Muscle layer of colon (tissue), 2 donors: Measurements from ENCODE around the gene C1GALT1C1.
"Not testable (repeated sequence)": the region's sequence is repeated elsewhere in the genome, so short reads cannot be mapped to it uniquely, and the experiment has no call there.

Experiments
- H3K27ac ChIP-seq: one replicate; pipeline ENCODE4 v1.7.0; 2013; ENCODE audit warnings: low read depth, mild to moderate bottlenecking, low read length, moderate library complexity
- H3K27me3 ChIP-seq, 2 donors: one replicate each; pipeline ENCODE4 v1.7.0; 2013; ENCODE audit warnings: low read length in 2 of 2, mild to moderate bottlenecking in 2 of 2; ENCODE audit not compliant: insufficient read depth in 2 of 2, control insufficient read depth in 1 of 2
- H3K36me3 ChIP-seq: one replicate; pipeline ENCODE4 v1.7.0; 2013; ENCODE audit warnings: mild to moderate bottlenecking, low read length; ENCODE audit not compliant: insufficient read depth
- H3K4me1 ChIP-seq: one replicate; pipeline ENCODE4 v1.7.0; 2013; ENCODE audit warnings: mild to moderate bottlenecking, low read length; ENCODE audit not compliant: insufficient read depth
- H3K4me3 ChIP-seq, 2 donors: one replicate each; pipeline ENCODE4 v1.7.0; 2013; ENCODE audit warnings: low read length in 2 of 2, low read depth in 1 of 2, mild to moderate bottlenecking in 1 of 2, moderate library complexity in 1 of 2
- H3K9ac ChIP-seq: one replicate; pipeline ENCODE4 v1.7.0; 2013; ENCODE audit warnings: low read length
- H3K9me3 ChIP-seq: one replicate; pipeline ENCODE4 v1.7.0; 2013; ENCODE audit warnings: mild to moderate bottlenecking, low read length
- donor health status: abdominal sarcoma.
- donor health status: Adenocarcinoma of cecum.

C1GALT1C1 gene

DNA sequence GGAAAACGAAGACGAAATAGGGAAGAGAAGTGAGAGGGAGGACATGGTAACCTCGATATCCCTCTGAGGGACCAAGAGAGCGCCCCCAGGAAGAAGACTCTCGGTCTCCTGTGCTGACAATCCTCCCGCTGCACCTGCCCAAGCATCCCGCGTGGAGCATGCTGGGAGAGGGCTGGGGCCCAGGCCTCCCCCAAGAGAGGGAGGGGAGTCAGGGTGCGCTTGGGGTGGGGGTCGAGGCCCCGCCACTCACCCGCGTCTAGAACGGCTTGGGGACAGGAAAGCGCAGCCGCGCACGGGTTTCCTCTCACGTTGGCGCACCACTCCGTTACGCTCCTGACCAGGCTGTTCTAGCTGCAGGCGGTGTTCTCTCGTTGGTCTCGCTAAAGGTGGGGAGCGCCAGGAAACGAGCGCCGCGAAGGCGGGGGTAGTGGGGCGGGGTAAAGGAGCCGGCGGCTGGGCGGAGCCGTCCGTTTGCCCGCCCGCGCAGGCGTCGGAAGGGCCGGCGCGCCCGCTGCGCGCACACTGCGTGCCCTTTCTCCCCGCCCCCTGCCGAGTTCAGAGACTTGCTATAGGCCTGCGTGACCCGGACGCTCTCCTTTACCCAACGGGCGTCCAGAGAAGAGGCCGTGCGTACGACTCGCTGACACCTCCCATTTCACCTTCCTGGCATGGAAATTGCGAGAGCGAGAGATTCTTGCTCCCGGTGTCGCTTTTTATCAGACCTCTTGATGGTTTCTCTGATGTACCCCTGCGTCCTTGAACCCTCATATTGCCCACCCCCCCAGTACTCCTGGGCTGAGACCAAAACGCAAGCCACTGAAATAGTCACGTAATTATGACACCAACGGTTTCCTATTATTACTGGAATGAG lies at the start of gene C1GALT1C1:
Gene C1GALT1C1, minus strand, starts transcription at position 388 of the 871 bp plus-strand sequence. CDS start 2,888 bp downstream, outside the sequence.
- Histone ChIP-seq H3K27ac (peak within 1 kb of the TSS; percentile 67), H3K9ac (peak within 1 kb of the TSS; percentile 63)

DNA sequence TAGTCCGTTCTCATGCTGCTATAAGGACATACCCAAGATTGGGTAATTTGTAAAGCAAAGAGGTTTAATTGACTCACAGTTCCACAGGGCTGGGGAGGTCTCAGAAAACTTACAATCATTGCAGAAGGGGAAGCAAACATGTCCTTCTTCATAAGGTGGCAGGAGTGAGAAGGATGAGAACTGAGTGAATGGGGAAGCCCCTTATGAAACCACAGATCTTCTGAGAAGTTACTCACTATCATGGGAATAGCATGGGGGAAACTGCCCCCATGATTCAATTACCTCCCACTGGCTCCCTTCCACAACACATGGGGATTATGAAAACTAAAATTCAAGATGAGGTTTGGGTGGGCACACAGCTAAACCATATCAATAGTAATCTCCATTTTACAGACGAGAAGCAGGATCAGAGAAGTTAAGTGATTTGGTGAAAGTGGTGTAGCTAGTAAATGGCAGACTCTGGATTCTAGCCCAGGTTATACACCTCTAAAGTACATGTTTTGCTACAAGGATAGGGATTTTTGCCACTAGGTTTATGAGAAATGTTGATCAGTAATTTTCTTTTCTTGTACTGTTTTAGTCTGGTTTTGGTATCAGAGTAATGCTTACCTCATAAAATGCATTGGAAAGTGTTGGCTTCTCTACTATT lies 47.3 kb upstream of the C1GALT1C1 start:
- Histone ChIP-seq H3K9me3 (no peaks in the 10 kb centered on the region), H3K4me3 (no peak overlapping the region), H3K27ac (no peak overlapping the region), H3K4me1 (no peaks in the 10 kb centered on the region), H3K9ac (no peak overlapping the region), H3K36me3 (no peaks in the 10 kb centered on the region), H3K27me3 (no peaks in the 10 kb centered on the region)

More for the DNA sequence above, at the start of gene C1GALT1C1:
- Histone ChIP-seq H3K36me3 (no peaks in the 10 kb centered on the region), H3K27me3 (no peaks in the 10 kb centered on the region), H3K4me1 (no peaks in the 10 kb centered on the region), H3K4me3 (peak within 1 kb of the TSS; percentile 57 to 65), H3K9me3 (no peaks in the 10 kb centered on the region)

DNA sequence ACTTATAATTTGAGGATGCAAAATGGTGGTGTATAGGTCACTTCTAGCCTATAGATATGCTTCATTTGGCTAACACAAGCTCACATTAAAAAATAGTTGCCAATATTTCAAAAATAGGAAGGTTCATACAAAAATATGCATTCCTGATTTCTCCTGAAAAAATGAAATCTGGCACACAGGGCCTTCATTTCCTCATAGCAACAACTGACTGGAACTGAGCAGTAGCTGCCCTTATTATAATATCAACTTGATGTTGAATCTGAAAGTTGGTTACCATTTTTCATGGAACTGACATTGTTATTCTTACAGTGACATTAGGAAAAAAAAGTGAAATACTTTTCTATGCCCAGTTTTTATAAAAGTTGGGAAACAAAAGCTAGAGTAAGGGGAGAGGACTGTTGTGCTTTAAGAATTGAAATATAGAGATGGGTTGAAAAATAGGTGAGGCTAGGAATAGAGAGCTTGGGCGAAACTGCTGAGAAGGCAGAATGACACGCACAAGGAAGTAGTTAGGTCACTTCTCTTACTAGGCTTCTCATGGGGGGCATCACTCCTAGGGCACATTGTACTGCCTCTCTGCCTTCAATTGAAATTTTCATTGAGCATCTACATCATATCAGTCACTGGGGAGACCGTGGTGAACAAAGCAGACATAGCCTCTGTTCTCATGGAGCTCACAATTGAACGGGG lies 43.1 kb upstream of the C1GALT1C1 start:
- Histone ChIP-seq H3K36me3 (no peaks in the 10 kb centered on the region), H3K27ac (no peak overlapping the region), H3K4me1 (no peaks in the 10 kb centered on the region), H3K9ac (no peak overlapping the region), H3K27me3 (no peaks in the 10 kb centered on the region), H3K4me3 (no peak overlapping the region), H3K9me3 (no peaks in the 10 kb centered on the region)

DNA sequence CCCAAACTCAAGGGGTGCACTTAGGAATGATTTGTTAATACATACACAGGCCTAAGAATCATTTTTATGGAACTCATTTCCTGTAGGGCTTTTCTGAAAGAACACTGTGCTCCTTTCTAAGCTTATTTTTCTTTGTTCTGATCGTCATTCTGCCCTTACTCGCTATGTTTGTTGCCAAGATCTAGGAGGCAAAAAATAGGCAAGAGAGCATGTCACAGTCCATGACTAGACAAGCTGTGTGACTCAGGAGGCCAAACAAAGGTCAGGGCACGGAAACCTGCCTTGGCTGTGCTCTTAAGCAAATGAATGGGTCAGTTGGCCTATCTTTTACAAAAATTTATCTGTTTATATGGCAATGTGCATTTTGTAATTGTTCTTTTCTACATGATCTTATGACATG lies 42.5 kb upstream of the C1GALT1C1 start:
- Histone ChIP-seq H3K4me1 (no peaks in the 10 kb centered on the region), H3K27me3 (no peaks in the 10 kb centered on the region), H3K9ac (no peak overlapping the region), H3K36me3 (no peaks in the 10 kb centered on the region), H3K4me3 (no peak overlapping the region), H3K9me3 (no peaks in the 10 kb centered on the region), H3K27ac (no peak overlapping the region)

DNA sequence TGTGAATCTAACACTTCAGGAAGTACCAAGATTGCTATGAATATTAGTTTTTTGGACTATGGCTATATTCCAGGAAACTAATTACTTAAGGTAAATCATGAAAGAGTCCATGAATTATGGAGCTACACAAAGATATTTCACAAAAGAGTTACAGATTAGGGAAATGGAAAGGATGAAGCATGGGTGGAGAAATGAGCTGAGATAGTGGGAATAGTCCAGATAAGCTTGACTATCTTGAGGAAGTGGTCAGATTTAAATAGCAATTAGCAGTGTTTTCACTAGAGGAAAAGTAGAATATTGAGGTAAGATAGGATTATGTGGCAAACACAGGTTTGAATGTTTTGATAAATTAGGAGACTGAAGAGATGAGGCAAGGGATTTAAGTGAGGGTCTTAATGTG lies 42.1 kb upstream of the C1GALT1C1 start:
- Histone ChIP-seq H3K4me3 (no peak overlapping the region), H3K9me3 (no peaks in the 10 kb centered on the region), H3K36me3 (no peaks in the 10 kb centered on the region), H3K4me1 (no peaks in the 10 kb centered on the region), H3K9ac (no peak overlapping the region), H3K27me3 (no peaks in the 10 kb centered on the region), H3K27ac (no peak overlapping the region)

DNA sequence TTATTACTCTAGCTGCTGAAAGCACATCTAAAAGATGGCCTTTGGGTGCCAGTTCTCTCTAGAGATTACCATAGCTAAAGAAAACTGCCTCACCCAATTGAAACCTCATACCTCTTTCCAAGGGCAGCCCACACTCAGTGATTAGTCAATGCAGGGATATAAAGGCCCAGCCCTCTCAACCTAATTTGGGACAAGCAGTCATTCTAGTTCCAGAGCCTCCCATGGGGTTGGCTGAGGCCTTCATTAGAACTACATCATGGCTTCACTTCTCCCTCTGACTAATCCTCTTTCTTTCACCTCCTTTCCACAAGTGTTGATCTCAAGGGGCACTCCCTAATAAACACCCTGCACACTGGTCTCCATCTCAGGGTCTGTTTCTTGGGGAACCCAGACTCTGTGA lies 38.5 kb upstream of the C1GALT1C1 start:
- Histone ChIP-seq H3K27me3 (no peaks in the 10 kb centered on the region), H3K9me3 (no peaks in the 10 kb centered on the region), H3K9ac (no peak overlapping the region)

DNA sequence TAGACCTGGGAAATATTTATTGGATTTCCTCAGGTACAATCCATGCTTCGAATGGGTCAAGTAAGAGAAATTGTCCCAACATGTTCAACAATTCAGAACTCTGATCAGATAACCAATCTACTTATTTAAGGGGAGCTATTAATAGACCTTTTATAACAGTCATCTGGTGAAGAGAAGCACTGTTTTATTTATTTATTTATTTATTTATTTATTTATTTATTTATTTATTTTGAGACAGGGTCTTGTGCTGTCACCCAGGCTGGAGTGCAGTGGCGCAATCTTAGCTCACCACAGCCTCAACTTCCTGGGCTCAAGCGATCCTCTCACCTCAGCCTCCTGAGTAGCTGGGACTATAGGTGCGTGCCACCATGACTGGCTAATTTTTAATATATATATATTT lies 34.7 kb upstream of the C1GALT1C1 start:
- H3K27me3 ChIP-seq, H3K27ac ChIP-seq, H3K9ac ChIP-seq, H3K36me3 ChIP-seq, H3K9me3 ChIP-seq, H3K4me1 ChIP-seq, H3K4me3 ChIP-seq: not testable (repeated sequence)

More for the DNA sequence above, 38.5 kb upstream of the C1GALT1C1 start:
- Histone ChIP-seq H3K4me1 (no peaks in the 10 kb centered on the region), H3K4me3 (no peak overlapping the region), H3K36me3 (no peaks in the 10 kb centered on the region), H3K27ac (no peak overlapping the region)

DNA sequence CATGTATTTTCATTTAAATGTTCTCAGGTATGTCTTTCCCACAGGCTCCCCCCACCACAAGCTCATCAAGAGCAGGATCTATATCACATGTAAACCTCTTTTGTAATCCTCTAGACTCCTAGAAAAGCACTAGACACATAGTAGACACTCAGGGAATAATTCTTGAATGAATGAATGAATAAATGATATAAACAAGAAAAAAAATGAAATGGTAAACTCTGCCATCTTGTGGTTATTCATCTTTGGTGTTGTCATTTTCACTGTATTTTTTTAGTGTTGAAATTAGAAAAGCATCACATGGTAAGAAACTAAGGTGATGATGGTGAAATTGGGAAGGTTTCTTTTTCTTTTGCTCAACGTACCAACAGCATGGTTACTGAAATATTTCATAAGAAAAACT lies 34.2 kb upstream of the C1GALT1C1 start:
- H3K27me3 ChIP-seq: no peaks in the 10 kb centered on the region
- H3K9me3 ChIP-seq: no peaks in the 10 kb centered on the region
- no peaks in the 10 kb centered on the region for H3K36me3 ChIP-seq
- no peak overlapping the region for H3K9ac ChIP-seq
- H3K4me1 ChIP-seq: no peaks in the 10 kb centered on the region
- no peak overlapping the region for H3K4me3 ChIP-seq
- no peak overlapping the region for H3K27ac ChIP-seq

DNA sequence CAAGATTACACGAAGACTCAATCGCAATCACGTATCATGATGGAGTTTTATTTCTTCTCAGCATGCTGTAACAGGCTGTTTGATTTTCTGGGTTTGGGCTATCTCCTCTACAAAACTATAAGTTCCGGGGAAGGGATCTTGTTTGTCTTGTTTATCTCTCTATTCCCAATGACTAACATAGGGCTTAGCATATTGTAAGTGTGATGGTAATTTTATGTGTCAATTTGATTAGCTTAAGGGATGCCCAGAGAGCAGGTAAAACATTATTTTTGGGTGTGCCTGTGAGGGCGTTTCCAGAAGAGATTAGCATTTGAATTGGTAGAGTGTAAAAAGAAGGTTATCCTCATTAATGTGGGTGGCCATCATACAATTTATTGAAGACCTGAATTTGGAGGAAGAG lies 32.8 kb upstream of the C1GALT1C1 start:
- Histone ChIP-seq H3K27me3 (no peaks in the 10 kb centered on the region), H3K9me3 (no peaks in the 10 kb centered on the region), H3K27ac (no peak overlapping the region), H3K4me3 (no peak overlapping the region), H3K36me3 (no peaks in the 10 kb centered on the region), H3K9ac (no peak overlapping the region), H3K4me1 (no peaks in the 10 kb centered on the region)

DNA sequence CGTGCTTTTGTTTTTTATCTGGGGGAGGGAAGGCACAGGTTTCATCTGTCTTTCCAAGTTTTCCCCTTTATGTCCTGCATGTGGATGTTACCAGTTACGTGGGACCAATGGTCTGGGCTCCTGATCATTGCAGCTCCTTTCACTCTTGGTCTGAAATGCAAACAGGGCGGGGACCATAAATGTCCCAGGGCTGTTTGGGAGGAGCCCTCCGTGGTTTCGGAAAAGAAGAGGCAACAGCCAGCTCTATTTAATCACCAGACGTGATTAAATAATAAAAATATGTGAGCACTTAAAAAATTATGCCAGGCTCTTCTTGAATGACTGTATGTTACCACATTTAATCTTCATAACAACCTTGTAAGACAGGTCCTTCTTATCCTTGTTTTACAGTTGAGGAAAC lies 30.8 kb upstream of the C1GALT1C1 start:
- H3K9me3 ChIP-seq: no peaks in the 10 kb centered on the region
- no peak overlapping the region for H3K9ac ChIP-seq
- H3K27ac ChIP-seq: no peak overlapping the region
- no peaks in the 10 kb centered on the region for H3K36me3 ChIP-seq
- no peak overlapping the region for H3K4me3 ChIP-seq
- no peaks in the 10 kb centered on the region for H3K27me3 ChIP-seq
- H3K4me1 ChIP-seq: no peaks in the 10 kb centered on the region

DNA sequence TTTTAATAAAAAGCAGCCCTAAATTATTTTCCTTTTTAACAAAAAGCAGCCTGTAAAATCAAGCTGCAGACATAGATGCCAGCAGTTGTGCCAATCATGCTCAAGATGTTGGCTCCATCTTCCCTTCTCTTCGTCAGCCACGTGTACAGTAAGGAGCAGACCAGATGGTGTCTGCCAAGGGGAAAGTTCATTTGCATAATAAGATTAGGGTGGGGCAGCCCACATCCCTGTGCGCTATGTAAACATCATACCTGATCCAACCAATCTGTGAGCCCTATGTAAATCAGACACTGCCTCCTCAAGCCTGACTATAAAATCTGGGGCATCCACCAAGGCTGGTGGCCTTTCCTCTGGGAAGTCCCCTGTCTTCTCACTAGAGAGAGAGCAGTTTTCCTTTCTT lies 23.1 kb upstream of the C1GALT1C1 start:
- H3K27ac ChIP-seq: no peak overlapping the region
- H3K27me3 ChIP-seq: no peaks in the 10 kb centered on the region
- H3K36me3 ChIP-seq: no peaks in the 10 kb centered on the region
- no peak overlapping the region for H3K4me3 ChIP-seq
- no peaks in the 10 kb centered on the region for H3K9me3 ChIP-seq
- H3K9ac ChIP-seq: no peak overlapping the region
- no peaks in the 10 kb centered on the region for H3K4me1 ChIP-seq
